Measurements from ENCODE around the gene RABL2B. TPM values are rescaled to one million over a fixed set of nuclear protein-coding genes. Genes with fewer than 3 reads are reported as not detected.
A peak's percentile ranks its signal among the peaks of the same experiment; 100 is the strongest.

Gene RABL2B
- total RNA-seq, 6 experiments from 2014 or later: 3.0 to 14.2 (median 9.5) TPM

DNA sequence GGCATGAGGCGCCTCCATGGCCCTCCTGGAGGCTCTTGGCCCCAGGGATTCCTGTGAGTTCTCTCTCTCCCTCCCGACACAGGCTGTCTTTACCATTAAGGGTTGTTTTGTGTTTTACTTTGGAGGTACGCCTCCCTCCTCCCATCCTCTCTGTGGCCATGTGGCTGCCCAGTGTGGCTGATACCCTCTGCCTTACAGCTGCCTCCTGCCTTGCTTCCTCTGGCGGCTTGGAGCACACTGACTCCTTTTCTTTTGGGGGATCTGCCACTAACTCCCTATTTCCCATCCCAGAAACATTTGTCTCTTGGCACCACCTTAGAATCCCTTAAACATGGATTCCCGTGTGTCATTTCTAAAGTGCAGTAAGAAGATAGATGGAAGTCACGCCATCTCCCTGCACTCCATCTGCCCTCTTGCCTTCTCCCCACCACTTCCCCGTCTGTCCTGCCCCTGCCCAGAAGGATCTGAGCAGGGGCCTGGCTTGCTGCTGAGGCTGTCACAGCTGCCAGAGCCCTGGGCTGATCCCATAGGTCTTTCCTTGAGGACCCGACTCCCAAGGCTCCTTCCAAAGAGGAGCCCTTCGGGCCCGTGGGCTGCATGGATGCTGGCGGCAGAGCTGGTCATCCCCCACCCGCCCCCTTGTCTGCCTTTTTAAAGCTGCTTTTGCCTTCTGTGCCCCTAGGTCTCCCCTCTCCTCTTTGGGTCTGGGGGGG, 60.6 kb downstream of the RABL2B start:
- WGBS (ENCODE audit: insufficient coverage, low coverage, low lambda C conversion rate, missing lambda C conversion rate): 80% methylated on average over 7 of the region's 12 CpGs
- Histone ChIP-seq H3K27me3 (no peaks in the 10 kb centered on the region), H3K36me3 (peaks cover 0 to 20% (median 3%) of the 10 kb centered on the region in 4 donors), H3K27ac (no peak overlapping the region), H3K9me3 (no peaks in the 10 kb centered on the region), H3K4me3 (no peak overlapping the region), H3K4me1 (no peaks in the 10 kb centered on the region)
- intact Hi-C loops (cut with DNase I): no loop called here
- no peak for TF ChIP-seq POLR2A (IDR thresholded peaks at IDR 0.05)
- TF ChIP-seq, protein P1, sequence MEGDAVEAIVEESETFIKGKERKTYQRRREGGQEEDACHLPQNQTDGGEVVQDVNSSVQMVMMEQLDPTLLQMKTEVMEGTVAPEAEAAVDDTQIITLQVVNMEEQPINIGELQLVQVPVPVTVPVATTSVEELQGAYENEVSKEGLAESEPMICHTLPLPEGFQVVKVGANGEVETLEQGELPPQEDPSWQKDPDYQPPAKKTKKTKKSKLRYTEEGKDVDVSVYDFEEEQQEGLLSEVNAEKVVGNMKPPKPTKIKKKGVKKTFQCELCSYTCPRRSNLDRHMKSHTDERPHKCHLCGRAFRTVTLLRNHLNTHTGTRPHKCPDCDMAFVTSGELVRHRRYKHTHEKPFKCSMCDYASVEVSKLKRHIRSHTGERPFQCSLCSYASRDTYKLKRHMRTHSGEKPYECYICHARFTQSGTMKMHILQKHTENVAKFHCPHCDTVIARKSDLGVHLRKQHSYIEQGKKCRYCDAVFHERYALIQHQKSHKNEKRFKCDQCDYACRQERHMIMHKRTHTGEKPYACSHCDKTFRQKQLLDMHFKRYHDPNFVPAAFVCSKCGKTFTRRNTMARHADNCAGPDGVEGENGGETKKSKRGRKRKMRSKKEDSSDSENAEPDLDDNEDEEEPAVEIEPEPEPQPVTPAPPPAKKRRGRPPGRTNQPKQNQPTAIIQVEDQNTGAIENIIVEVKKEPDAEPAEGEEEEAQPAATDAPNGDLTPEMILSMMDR (IDR thresholded peaks at IDR 0.05): no peak
- no peak for DNase-seq
- no peak for ATAC-seq

DNA sequence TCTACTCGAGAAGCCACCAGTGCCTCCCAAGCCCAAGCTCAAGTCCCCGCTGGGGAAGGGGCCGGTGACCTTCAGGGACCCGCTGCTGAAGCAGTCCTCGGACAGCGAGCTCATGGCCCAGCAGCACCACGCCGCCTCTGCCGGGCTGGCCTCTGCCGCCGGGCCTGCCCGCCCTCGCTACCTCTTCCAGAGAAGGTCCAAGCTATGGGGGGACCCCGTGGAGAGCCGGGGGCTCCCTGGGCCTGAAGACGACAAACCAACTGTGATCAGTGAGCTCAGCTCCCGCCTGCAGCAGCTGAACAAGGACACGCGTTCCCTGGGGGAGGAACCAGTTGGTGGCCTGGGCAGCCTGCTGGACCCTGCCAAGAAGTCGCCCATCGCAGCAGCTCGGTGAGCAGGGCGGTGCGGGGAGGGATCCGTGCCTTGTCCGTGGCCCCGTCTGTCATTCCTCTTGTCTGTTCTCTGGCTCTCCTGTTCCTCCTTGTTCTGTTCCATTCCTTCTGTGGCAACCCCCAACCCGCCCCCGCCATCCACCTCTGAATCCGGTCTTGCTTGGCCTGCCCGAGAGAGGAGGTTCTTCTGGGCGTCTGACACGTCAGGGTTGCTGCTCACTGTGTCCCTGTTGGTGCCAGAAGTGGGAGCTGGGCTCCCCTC, 61.3 kb downstream of the RABL2B start:
- intact Hi-C loops (cut with DNase I): no loop called here
- DNase-seq: no peak

DNA sequence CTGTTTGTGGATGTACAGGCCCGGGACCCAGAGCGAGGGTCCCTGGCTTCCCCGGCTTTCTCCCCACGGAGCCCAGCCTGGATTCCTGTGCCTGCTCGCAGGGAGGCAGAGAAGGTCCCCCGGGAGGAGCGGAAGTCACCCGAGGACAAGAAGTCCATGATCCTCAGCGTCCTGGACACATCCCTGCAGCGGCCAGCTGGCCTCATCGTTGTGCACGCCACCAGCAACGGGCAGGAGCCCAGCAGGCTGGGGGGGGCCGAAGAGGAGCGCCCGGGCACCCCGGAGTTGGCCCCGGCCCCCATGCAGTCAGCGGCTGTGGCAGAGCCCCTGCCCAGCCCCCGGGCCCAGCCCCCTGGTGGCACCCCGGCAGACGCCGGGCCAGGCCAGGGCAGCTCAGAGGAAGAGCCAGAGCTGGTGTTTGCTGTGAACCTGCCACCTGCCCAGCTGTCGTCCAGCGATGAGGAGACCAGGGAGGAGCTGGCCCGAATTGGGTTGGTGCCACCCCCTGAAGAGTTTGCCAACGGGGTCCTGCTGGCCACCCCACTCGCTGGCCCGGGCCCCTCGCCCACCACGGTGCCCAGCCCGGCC, 62.1 kb downstream of the RABL2B start:
- Histone ChIP-seq H3K27ac (no peak overlapping the region), H3K4me1 (no peaks in the 10 kb centered on the region), H3K27me3 (no peaks in the 10 kb centered on the region), H3K9me3 (no peaks in the 10 kb centered on the region), H3K36me3 (peaks cover 0 to 16% (median 3%) of the 10 kb centered on the region in 4 donors), H3K4me3 (no peak overlapping the region)
- DNase-seq (no peak), ATAC-seq (peak in 2 of 4 donors; percentile 7 to 29)
- intact Hi-C loops (cut with DNase I): no loop called here
- no peak for TF ChIP-seq POLR2A (IDR thresholded peaks at IDR 0.05)
- TF ChIP-seq, protein P1 (IDR thresholded peaks at IDR 0.05): no peak
- 100% methylated on average over 6 of the region's 32 CpGs for WGBS (ENCODE audit: insufficient coverage, low coverage, low lambda C conversion rate, missing lambda C conversion rate)

More for the DNA sequence above, 61.3 kb downstream of the RABL2B start:
- ATAC-seq: no peak
- Histone ChIP-seq H3K36me3 (peaks cover 0 to 20% (median 3%) of the 10 kb centered on the region in 4 donors), H3K9me3 (no peaks in the 10 kb centered on the region), H3K4me1 (no peaks in the 10 kb centered on the region), H3K27me3 (no peaks in the 10 kb centered on the region), H3K27ac (no peak overlapping the region), H3K4me3 (no peak overlapping the region)
- no peak for TF ChIP-seq POLR2A (IDR thresholded peaks at IDR 0.05)
- TF ChIP-seq, protein P1 (IDR thresholded peaks at IDR 0.05): no peak
- 92% methylated on average over 16 of the region's 33 CpGs for WGBS (ENCODE audit: insufficient coverage, low coverage, low lambda C conversion rate, missing lambda C conversion rate)

DNA sequence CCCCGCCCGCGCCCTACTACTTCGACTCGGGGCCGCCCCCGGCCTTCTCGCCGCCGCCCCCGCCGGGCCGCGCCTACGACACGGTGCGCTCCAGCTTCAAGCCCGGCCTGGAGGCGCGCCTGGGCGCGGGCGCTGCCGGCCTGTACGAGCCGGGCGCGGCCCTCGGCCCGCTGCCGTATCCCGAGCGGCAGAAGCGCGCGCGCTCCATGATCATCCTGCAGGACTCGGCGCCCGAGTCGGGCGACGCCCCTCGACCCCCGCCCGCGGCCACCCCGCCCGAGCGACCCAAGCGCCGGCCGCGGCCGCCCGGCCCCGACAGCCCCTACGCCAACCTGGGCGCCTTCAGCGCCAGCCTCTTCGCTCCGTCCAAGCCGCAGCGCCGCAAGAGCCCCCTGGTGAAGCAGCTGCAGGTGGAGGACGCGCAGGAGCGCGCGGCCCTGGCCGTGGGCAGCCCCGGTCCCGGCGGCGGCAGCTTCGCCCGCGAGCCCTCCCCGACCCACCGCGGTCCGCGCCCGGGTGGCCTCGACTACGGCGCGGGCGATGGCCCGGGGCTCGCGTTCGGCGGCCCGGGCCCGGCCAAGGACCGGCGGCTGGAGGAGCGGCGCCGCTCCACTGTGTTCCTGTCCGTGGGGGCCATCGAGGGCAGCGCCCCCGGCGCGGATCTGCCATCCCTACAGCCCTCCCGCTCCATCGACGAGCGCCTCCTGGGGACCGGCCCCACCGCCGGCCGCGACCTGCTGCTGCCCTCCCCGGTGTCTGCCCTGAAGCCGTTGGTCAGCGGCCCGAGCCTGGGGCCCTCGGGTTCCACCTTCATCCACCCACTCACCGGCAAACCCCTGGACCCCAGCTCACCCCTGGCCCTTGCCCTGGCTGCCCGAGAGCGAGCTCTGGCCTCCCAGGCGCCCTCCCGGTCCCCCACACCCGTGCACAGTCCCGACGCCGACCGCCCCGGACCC, 62.9 kb downstream of the RABL2B start:
- Histone ChIP-seq H3K9me3 (no peaks in the 10 kb centered on the region), H3K4me3 (no peak overlapping the region), H3K4me1 (no peaks in the 10 kb centered on the region), H3K36me3 (peaks cover 0 to 12% (median 3%) of the 10 kb centered on the region in 4 donors), H3K27ac (no peak overlapping the region), H3K27me3 (no peaks in the 10 kb centered on the region)
- DNase-seq: peak in 1 of 3 donors; percentile 55
- TF ChIP-seq POLR2A (IDR thresholded peaks at IDR 0.05): no peak
- TF ChIP-seq, protein P1 (IDR thresholded peaks at IDR 0.05): no peak
- intact Hi-C loops (cut with DNase I): no loop called here
- ATAC-seq: peak in 2 of 4 donors; percentile 1 to 5
- WGBS (ENCODE audit: insufficient coverage, low coverage, low lambda C conversion rate, missing lambda C conversion rate): 91% methylated on average over 24 of the region's 132 CpGs

All from right lobe of liver (tissue), 6 donors.